ENCODE results near the gene MT1E.
"Not testable (repeated sequence)": the region's sequence is repeated elsewhere in the genome, so short reads cannot be mapped to it uniquely, and the experiment has no call there.

MT1E gene

GRCh38 chr16:56674570-56674969, 49.0 kb downstream of the MT1E start:
- not testable (repeated sequence) for DNase-seq

DNA sequence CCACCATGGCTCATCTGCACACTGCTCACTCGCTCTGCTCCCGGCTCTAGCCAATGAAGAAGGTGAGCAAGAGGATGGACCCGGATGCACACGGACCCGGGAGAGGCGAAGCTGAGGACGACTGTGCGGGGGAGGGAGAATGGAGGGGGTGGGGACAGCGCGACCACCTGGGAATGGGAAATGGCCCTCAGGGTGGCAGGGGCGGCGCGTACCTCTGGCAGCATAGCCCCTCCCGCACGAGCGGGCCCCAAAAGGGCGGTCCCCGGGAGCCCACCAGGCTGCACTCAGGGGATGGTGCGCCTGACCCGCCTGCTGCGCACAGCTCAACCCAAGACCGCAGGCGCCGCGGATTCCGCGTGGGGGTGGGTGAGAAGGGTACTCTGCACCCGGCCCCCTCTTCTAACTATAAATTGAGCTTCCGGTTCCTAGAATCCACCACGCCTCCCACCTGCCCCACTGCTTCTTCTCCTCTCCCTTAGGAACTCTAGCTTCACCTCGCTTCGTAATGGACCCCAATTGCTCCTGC, 50.2 kb downstream of the MT1E start:
- no peak for DNase-seq
